T-helper 1 cell (primary cell): ENCODE measurements around the gene OTOP1.
"Not testable (repeated sequence)": the region's sequence is repeated elsewhere in the genome, so short reads cannot be mapped to it uniquely, and the experiment has no call there.

Experiments
- DNase-seq, 5 donors: peaks; one replicate each; pipeline ENCODE4 v3.0.0-alpha.2; 2012 to 2020
- total RNA-seq, 4 donors: gene quantifications; one replicate each; lab custom pipeline; 2026; lab: John Stamatoyannopoulos, UW

Gene OTOP1, protein sequence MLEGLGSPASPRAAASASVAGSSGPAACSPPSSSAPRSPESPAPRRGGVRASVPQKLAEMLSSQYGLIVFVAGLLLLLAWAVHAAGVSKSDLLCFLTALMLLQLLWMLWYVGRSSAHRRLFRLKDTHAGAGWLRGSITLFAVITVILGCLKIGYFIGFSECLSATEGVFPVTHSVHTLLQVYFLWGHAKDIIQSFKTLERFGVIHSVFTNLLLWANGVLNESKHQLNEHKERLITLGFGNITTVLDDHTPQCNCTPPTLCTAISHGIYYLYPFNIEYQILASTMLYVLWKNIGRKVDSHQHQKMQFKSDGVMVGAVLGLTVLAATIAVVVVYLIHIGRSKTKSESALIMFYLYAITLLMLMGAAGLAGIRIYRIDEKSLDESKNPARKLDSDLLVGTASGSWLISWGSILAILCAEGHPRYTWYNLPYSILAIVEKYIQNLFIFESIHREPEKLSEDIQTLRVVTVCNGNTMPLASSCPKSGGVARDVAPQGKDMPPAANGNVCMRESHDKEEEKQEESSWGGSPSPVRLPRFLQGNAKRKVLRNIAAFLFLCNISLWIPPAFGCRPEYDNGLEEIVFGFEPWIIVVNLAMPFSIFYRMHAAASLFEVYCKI
- 0 reads per million in 4 donors for total RNA-seq

DNA sequence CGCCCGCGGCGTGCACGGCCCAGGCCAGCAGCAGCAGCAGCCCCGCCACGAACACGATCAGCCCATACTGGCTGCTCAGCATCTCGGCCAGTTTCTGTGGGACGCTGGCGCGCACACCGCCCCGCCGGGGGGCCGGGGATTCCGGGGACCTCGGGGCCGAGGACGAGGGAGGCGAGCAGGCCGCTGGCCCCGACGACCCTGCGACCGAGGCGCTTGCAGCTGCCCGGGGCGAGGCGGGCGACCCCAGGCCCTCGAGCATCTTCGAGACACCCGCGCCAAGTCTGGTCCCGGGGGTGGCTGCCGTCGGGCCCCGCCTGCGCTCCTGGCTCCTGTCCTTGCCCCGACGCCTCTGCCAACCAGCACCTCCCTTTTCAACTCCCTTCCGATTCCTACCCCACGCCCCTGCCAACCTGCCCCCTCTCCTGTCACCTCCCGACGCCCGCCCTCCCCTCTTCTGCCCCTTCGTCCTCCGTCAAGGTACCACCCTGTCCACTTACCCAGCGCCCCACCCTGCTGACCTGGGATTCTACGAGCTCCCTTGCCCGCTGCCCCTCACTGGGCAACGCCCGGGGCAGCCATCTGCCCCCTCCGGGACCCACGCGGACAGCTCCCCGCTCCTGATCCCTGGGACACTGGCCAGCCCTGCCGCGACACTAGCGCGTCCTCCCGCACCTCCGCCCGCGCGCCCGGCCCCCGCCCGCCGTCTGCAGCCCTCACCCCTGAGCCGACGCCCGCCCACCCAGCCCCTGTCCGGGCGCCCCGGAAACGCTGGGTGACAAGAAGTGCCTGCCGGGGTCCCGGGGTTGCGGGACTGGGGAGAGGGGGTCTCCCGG lies at the start of gene OTOP1:
OTOP1 (minus strand) TSS at position 324 of the 833 bp plus-strand sequence; CDS start at position 259, 65 bp downstream.
- DNase-seq: no peak

DNA sequence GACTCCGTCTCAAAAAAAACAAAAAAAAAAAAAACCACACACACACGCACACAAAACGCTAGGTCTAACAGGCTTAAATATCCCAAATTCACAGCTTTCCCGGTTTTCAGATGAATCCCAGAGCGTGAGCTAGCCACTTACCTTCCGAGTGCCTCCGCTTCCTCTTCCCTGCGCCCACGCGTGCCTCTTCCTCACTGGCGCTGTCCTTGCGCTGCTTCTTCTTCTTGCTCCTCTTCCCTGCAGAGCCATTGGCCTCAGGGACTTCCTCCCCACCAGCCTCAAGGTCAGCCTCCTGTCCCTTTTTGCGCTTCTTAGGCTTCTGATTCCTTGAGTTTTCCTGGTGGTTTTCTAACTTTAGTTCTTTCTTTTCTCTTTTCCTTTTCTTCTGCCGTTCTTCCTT lies 47.5 kb upstream of the OTOP1 start:
- no peak for DNase-seq

DNA sequence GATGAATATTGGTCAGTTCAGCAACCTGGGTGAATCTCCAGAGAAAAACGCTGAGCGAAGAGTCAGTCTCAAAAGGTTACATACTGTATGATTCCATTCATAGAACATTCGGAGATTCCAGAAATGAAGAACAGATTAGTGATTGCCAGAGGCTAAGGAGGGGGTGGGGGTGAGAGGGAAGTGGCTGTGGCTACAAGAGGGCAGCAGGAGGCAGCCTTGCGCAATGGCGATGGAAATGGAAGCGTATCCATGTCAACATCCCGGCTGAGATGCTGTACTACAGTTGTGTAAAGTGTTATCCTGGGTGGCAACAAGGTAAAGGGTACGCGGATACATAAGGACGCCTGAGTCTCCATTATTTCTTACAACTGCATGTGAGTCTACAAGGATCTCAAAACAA lies 45.2 kb upstream of the OTOP1 start:
- no peak for DNase-seq

DNA sequence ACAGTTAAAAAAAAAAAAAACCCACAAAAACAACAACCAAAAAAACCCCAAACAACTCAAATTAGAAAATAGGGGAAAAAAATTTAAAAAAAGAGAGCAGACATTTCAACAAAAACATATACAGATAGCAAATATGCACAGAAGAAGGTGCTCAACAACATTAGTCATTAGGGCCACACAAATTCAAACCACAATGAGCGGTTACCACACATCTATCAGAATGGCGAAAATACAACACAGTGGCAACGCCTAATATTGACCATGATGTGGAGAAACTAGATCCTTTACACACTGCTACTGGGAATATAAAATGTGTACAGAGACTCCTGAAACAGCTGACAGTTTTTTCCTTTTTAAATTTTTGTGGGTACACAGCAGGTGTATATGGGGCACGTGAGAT lies 43.8 kb upstream of the OTOP1 start:
- no peak for DNase-seq

DNA sequence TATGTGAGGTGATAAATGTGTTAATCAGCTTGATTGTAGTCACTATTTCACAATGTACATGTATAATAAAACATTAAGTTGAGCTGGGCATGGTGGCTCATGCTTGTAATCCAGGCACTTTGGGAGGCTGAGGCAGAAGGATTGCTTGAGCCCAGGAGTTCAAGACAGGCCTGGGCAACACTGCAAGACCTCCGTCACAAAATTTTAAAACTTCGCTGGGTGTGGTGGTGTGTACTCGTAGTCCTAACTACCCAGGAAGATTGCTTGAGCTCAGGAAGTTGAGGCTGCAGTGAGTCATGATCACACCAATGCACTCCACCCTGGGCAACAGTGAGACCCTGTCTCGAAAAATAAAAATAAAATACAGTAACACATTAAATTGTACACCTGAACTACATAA lies 43.1 kb upstream of the OTOP1 start:
- peak in 2 of 5 donors; percentile 9 to 71 for DNase-seq

DNA sequence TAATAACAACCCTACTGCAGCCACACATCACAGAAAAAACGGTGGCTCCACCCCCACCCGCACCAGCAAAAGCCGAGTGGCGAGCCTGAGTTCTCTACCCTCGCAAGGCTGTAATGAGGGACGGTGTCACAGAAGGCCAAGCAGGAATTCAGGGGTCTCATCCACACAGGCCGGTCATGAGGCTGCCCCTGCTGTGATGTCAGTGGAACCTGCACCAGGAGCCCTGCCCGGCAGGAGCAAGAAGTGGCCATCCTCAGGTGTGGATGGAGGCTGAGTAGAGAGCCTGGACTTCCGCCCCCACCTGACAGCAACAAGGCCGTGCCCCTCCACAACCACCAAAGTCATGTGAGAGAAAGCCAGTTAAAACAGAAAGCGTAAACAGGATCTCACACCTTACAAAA lies 42.6 kb upstream of the OTOP1 start:
- DNase-seq: peak in 4 of 5 donors; percentile 11 to 71 (median 36)

DNA sequence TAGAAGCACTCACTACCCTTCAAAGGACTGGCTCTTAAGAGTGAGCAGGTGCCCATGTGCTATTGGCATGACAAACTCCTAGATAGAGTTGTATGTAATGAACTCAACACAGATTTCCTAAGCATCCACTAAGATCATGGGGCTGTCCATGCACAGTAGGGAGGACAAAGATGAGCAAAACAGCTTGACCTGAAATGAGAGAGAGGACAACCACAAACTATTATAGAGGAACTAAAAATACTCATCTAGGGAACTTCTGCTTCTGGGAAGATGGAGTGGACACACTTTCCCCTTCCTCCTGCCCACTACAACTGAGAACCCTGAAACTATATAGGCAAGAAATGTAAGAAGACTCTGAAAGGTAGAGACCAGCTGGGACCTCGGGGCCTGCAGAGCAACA lies 42.0 kb upstream of the OTOP1 start:
- DNase-seq: no peak

DNA sequence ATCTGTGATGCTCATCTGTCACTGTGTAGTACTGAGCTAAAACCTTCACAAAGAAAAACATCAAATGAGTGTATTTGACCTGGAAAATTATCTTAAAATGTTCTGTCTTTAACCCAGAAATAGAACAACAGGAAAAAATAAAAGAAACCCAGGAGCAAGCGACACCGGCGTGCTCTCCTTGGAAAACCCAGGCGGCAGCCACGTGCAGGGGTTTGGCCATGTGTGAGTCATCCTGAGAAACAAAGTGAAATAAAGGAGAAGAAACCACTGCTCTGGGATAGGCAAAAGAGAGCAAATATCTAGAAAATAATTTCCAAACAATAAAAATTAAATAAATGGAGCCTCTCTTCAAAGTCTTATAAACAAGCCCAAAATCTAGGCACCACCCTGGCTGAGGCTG lies 41.3 kb upstream of the OTOP1 start:
- no peak for DNase-seq

DNA sequence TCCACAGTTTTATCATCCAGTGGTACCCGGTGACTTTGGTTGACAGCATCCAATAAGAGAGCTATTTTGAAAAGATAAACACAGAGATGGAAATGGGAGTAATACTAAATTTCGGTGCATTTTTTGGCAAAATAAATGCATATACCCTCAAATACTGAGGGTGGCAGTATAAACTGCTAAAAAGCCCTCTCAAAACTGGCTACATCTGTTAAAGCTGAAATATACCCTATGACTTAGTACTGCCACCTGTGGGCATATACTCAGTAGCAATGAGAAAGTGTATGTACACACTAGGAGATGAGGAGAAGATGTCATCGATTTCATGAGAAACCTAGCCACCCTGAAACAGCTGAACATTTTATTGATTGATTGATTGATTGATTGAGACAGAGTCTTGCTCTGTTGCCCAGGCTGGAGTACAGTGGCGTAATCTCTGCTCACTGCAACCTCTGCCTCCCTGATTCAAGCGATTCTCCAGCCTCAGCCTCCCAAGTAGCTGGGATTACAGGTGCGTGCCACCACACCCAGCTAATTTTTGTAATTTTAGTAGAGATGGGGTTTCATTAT lies 33.5 kb upstream of the OTOP1 start:
- peak in 1 of 5 donors; percentile 71 for DNase-seq

DNA sequence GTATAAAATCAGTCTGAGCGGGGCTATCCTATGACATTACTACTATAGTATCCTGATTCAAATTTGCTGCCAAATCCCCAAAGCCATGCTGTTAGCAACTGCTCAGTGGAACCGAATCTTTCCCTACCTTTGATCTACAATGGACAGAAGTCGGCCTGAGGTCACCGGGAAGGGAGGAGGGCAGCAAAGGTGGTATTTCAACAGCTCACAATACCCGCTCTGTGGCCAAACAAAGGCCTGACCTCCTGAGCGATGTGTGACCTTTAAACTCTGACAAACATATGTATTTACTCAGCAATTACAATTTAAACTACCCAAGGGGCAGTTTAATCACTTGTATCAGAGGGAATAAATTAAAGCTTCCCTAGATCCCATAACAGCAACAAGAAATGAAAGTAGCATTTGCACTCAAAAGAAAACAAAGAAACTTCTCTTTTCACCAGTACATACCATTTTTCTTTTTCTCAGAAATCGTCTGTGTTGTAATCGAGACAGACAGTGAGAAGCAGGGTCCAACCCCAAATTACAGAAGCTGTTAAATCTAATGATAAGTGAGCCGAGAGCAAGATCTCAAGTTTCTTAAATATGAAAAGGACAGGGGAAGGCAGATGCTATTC lies 32.9 kb upstream of the OTOP1 start:
- no peak for DNase-seq

DNA sequence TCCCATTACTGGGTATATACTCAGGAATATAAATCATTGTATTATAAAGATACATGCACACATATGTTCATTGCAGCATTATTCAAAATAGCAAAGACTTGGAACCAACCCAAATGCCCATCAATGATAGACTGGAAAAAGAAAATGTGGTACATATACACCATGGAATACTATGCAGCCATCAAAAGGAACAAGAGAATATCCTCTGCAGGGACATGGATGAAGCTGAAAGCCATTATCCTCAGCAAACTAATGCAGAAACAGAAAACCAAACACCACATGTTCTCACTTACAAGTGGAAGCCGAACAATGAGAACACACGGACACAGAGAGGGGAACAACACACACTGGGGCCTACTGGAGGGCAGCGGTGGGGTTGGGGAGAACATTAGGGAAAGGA lies 31.0 kb upstream of the OTOP1 start:
- DNase-seq: not testable (repeated sequence)

DNA sequence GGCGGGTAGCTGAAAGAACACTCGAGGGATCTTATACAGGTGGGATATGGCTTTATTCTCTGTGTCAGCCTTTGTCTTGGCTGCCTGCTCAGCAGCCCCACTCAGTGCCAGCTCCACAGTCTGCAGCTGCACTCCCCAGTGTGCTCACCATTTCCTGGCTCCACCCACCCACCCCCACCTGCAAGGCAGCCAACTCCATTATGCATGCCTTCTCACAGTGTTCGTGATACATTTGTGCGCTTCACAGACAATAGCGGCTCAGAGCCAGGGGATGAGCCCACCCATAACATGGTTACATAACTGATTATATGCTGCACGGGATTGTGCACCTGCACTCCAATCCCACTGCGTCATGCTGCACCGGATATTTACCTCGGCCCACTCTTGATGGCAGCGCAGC lies 30.1 kb upstream of the OTOP1 start:
- no peak for DNase-seq

DNA sequence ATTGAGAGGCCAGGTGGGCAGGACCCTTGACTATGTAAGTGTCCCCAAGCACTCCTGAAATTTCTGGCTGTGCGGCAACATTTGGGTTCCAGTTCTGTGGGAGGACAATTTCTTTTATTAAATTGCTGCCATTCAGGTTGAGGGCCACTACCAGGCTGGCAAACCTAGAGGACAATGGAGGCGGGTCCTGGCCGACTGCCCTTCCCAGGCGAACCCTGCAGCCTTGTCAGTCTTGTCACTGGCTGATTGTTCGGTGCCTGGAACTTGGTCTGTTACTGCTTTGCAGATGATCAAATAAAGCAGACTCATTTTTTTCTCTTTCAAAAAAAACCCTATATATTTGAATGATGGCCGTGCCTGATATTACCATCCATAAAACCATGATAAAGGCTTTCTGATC lies 27.9 kb upstream of the OTOP1 start:
- no peak for DNase-seq

DNA sequence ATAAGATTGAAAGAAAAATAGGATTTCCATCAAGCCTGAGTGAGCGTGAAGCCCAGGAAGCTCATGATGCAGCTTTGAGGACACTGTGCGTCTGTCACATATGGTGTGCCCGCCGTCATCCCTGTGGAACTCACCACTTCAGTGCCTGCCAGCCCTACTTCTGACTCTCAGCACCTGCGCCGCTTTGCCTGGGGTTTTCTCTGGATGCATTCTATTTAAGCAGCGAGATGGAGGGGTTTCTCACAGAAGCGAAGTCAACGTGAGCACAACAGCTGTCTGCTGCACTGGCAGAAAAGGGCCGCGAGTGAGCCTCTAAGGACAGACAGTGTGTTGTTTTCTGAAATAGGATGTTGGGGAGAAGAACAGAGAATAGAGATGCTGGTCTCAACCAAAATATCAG lies 27.5 kb upstream of the OTOP1 start:
- DNase-seq: no peak

DNA sequence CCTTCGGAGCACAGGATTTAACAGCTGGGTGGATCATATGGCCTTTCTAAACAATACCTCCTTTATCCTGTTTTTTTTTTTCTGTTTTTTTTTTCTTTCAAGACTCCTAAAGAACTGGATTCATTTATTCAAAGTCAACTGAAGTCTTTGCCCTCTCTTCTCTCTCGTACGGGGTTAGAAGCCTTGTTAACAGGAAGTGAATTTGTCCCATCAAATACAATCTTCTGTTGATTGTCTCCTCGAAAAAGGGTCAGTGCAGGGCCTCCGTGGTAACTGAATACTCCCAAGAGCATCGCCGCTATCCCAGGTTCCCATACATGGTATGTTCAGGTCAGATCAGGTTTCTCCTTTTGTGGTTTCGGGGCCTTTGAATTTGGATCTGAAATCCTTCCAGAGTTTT lies 23.1 kb upstream of the OTOP1 start:
- DNase-seq: no peak

DNA sequence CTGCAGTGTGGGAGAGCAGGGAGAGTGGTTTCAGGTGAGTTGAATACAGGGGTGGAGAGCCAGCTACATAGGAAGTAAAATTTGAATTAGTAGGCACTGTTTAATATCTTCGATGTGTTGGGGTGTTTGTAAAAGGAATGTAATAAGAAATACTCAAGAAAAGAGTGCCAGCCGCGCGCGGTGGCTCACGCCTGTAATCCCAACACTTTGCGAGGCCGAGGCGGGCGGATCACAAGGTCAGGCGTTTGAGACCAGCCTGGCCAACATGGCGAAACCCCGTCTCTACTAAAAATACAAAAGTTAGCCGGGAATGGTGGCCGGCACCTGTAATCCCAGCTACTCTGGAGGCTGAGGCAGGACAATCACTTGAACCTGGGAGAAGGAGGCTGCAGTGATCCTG lies 22.6 kb upstream of the OTOP1 start:
- DNase-seq: not testable (repeated sequence)

DNA sequence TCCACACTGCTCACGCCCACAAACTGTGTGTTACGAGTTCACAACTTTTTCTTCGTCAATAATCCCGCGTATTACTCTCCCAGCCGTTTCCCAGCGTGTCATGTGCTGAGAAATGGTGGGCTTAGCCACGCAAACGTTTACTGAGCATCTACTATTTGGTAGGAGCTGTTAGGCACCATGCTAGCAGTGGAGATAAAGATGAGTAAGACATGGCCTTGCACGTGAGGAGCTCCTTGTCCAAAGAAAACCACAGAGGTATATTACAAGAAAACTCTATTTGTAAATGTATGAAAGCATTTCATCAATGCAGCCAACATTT lies 22.1 kb upstream of the OTOP1 start:
- no peak for DNase-seq

DNA sequence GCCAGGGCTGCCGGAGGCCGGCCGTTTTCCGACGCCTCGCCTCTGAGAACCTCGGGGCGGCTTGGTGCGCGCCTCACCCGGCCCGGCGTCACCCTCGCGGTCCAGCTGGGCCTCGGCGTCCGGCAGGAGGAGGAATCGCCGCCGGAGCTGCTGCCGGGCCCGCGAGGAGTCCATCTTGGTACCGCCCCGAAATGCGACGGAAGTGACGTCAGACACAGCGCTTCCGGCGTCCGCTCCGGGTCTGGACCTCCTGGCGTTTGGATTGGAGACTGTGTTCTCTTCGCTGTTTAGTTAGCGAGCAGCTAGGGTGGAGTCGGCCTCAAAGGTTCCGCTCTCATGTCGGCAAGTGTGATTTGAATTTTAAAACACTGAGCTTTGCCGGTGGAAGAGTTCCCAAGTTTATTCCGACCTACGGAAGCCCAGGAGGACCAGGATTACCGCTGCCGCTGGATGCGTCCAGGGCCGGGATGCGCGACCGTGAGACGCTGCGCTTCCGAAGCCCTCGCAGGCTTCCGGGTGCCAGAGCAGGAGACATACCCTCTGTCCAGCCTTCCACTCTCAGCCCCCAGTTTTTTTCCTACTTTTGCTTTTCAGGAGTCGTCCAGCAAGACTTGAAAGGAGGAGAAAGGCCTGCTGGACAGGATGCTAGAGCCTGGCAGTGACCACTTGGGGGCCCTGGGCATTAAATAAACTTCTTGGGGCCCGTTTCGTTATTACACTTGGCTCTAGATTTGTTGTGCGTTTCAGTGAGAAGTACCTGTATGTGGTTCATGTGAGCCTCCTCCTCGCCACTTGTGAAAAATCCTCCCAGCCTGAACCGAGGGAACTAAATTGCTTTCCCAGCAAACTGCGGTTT lies 21.5 kb upstream of the OTOP1 start, which contains the start of gene TMEM128:
TMEM128 (minus strand) TSS at position 195 of the 856 bp plus-strand sequence; CDS start at position 174, 21 bp downstream.
- peak; percentile 78 to 92 (median 86) for DNase-seq

DNA sequence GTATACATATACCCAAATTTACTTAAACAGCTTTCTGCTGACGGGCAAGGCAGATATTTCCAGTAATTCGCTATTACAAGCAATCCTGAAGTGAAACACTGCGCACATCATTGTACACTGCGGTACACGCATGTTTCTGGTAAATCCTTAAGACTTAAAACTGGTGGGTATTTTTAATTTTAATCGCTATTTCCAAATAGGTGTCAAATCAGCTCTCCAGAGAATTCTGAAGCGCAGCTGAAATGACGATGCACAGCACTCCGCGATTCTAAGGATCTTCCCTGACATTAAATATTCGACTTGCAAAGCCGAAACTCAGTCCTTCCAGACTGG lies 20.9 kb upstream of the OTOP1 start:
- no peak for DNase-seq

DNA sequence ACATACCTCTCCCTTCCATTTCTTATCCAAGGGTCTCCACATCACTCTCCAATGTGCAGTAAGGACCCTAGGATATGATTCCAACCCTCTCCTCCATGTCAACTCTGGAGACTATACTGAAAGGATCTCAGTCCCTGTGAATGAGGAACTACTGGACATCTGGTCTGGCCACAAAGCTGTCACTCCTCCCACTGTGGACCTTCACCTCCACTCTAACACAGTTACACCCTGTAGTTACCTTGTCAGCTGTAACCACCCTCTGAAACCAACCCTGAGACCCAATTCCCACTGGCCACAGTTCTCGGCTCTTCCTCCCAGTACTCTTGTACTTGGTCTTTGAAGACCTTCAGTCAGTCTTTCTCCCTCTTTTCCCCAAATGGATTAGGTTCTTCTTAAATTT lies 18.4 kb upstream of the OTOP1 start:
- no peak for DNase-seq

DNA sequence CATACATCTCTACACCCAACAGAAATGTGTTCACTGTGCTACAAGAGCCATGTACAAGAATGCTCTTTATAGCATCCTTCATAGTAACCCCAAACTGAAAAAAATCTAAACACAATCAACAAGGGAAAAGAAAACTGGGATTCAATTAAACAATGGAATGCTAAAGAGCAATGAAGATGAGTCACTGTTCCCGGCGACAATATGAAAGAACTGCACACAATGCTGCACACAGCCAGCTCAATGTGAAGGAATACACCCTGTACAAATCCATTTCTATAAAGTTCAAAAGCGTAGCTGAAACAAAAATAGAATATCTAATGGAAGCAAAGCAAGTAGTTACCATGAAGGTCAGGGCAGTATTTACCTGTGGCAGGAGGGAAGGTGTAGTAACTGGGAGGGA lies 12.8 kb upstream of the OTOP1 start:
- not testable (repeated sequence) for DNase-seq

DNA sequence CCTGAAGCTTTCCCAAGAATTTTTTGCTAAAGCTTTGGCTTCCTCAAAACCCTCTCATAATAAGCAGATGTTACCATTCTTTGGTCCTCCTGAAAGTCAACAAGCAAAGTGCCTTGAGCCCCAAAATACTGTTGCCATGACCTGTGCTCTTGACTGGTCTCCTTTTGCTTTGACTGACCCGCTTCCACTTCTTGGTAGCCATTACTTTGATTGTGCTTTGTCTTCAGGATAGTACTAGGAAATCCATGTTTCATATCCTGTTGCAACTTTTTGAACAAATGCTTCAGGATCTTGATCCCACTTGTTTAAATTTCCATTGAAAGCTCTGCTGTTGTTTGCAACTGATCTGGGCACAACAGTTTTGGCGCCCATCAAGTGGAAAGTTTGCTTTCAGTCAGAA lies 6.9 kb upstream of the OTOP1 start:
- no peak for DNase-seq
